Fibroblast of pulmonary artery (primary cell): Measurements from ENCODE around the gene PABPN1L.
A peak's percentile ranks its signal among the peaks of the same experiment; 100 is the strongest.

ENCODE experiments used
- DNase-seq: peaks from one replicate; pipeline ENCODE4 v3.0.0-alpha.2; 2010; ENCODE audit warnings: low read depth
- H3K4me3 ChIP-seq: replicated peaks from 2 replicates; pipeline ENCODE4 v1.5.1; 2011; ENCODE audit warnings: low read depth, mild to moderate bottlenecking, control low read depth, low read length, moderate library complexity
- TF ChIP-seq, protein P1 (sequence below): IDR thresholded peaks from 2 replicates; pipeline ENCODE4 v1.5.1; 2011; ENCODE audit warnings: mild to moderate bottlenecking, control low read depth, low read length, inconsistent platforms; ENCODE audit errors: missing control alignments

PABPN1L gene

DNA sequence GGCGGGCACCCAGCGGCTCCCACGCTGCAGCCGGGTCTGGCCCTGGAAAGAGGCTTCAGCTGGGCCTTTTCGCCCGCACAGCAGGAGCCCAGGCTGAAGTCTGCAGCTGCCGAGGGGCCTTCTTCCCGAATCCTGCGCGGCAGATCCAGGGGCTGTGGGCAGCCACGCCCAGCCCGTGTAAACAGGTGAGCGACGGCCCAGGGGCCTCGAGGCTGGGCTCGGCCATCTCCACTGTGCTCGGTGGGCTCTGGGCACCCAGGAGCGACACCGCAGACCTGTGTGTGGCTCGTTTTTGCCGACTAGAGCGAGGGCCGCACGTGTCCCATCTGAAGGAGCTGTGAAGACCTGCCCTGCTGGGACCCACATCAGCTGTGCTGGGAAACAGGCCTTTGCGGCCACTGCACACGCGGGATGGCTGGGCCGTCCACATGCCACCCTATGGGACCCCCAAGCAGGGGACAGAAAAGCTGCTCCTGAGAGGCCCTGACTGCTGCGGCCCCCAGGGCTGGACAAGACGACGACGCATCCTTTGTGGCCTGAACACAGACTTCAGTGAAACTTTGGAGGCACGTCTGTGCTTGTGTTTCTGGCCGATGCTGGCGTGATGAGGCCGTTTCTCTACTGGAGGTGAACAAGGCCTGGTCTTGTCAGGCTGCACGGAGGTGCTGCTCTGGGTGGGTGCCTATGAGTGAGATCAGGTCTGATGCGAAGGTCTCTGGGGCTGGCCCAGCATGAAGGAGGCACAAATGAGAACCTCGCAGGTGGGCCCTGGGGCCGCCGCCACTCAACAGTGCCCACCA, 49.5 kb downstream of the PABPN1L start:
- TF ChIP-seq, protein P1, sequence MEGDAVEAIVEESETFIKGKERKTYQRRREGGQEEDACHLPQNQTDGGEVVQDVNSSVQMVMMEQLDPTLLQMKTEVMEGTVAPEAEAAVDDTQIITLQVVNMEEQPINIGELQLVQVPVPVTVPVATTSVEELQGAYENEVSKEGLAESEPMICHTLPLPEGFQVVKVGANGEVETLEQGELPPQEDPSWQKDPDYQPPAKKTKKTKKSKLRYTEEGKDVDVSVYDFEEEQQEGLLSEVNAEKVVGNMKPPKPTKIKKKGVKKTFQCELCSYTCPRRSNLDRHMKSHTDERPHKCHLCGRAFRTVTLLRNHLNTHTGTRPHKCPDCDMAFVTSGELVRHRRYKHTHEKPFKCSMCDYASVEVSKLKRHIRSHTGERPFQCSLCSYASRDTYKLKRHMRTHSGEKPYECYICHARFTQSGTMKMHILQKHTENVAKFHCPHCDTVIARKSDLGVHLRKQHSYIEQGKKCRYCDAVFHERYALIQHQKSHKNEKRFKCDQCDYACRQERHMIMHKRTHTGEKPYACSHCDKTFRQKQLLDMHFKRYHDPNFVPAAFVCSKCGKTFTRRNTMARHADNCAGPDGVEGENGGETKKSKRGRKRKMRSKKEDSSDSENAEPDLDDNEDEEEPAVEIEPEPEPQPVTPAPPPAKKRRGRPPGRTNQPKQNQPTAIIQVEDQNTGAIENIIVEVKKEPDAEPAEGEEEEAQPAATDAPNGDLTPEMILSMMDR = no peak
- no peak overlapping the region for H3K4me3 ChIP-seq
- no peak for DNase-seq

DNA sequence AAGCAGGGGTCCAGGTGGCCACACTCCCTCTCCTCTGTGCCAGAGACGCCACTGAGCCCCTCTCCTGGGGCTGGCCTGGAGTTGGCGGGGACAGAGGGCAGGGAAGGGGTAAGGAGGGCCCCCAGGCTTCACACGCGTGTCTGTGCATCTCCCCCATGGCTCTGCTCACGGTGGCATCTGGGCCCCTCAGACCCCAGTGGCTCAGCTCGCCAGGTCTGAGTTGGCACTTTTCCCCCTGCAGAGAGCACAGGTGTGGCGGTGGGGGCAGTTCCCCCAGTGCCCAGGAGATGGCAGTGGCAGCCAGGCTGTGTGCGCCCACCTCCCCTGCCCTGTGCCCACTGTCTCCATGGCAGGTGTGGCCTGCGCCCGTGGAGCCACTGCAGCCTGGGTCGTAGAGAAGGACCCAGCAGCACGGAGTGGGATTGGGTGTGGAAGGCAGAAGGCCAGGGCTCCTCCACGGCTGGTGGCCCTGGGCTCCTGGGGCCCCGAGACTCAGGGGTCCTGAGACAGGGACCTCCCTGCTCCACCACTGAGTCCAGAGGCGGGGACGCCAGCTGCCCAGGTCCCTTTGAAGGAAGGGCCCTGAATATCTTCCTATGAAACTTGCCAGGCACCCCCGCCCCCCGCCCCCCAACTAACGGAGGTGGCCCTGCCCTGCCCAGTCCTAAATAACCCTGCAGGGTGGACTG, 50.4 kb downstream of the PABPN1L start:
- no peak for DNase-seq
- no peak overlapping the region for H3K4me3 ChIP-seq
- TF ChIP-seq, protein P1 = peak; percentile 52

DNA sequence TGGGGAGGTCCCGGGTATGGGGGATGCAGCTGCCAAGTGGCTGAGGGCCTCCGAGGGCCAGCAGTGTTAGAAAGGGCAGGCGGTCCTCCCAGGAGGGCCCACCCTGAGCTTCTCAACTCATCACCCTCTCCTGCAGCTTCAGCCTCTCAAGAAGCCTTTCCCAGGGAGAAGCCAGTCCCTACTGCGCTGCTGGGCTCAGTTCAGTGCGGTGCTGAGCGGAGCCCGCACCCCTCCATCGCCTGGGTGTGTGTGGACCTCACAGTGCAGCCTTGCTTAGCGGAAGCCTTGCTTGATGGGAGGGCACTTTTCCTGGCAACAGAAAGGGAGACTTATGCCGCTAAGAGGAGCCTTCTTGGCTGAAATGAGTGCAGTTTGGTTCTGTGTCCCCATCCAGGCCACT, 51.2 kb downstream of the PABPN1L start:
- TF ChIP-seq, protein P1 = no peak
- no peak overlapping the region for H3K4me3 ChIP-seq
- DNase-seq = no peak

DNA sequence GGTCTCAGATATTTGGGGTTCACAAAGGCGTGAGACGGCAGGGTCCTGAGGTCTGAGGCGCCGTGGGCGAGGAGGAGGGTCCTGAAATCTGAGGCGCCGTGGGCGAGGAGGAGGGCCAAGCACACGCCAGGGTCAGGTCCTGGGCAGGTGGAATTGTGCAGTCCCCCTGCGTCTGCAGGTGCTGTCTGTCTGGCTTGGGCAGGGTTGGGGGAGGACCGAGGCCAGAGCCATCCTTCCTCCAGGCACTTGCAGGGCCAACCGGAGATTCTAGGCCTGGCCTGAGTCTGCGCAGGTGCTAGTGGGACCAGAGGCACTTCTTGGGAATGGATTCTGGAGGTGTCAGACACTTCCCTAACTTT, 52.3 kb downstream of the PABPN1L start:
- H3K4me3 ChIP-seq = no peak overlapping the region
- TF ChIP-seq, protein P1 = no peak
- no peak for DNase-seq
